PC-9 (cell line): ENCODE measurements around the gene PLOD3. TPM values are rescaled to one million over a fixed set of nuclear protein-coding genes. Genes with fewer than 3 reads are reported as not detected.

Experiments
- BruUV-seq: library from RNA; stranded (reverse); fragments of 400-500 nt; replicated peaks from 2 replicates; lab custom pipeline; 2021; lab: Mats Ljungman, UMichigan
- CTCF ChIA-PET: fragments of 300-600 bp; sonication (Branson Sonifier 250); formaldehyde crosslinking; loops from one replicate; lab custom pipeline; 2022; ENCODE audit warnings: antibody characterized with exemption; lab: Charles Lee
- POLR2A ChIA-PET: fragments of 300-600 bp; sonication (Branson Sonifier 250); formaldehyde crosslinking; loops from one replicate; lab custom pipeline; 2022; ENCODE audit warnings: antibody characterized with exemption; ENCODE audit not compliant: unreplicated experiment; lab: Charles Lee
- DNase-seq, 2 experiments: peaks; one replicate each; pipeline versions ENCODE4 v3.0.0 to v3.0.0-alpha.2; 2015 to 2022; ENCODE audit warnings: mixed read lengths in 1 of 2
- H2AFZ ChIP-seq: fragments of 200-600 bp; sonication (generic); 2 replicates; pipeline ENCODE4 v1.8.1; 2017; ENCODE audit warnings: antibody characterized with exemption
- H3F3A ChIP-seq: fragments of 200-600 bp; sonication (generic); 2 replicates; pipeline ENCODE4 v1.8.1; 2017; ENCODE audit warnings: antibody characterized with exemption, mild to moderate bottlenecking, low read depth; ENCODE audit not compliant: insufficient read depth
- H3K27ac ChIP-seq: fragments of 200-600 bp; sonication (generic); 2 replicates; pipeline ENCODE4 v1.6.1; 2016; ENCODE audit warnings: mixed run types
- H3K27me3 ChIP-seq: fragments of 200-600 bp; sonication (generic); 2 replicates; pipeline ENCODE4 v1.6.1; 2016; ENCODE audit warnings: low read depth, mixed run types; ENCODE audit not compliant: insufficient read depth
- H3K36me3 ChIP-seq: fragments of 200-600 bp; sonication (generic); 2 replicates; pipeline ENCODE4 v1.6.1; 2016; ENCODE audit warnings: low read depth, mixed run types
- H3K4me1 ChIP-seq: fragments of 200-600 bp; sonication (generic); replicated peaks from 2 replicates; pipeline ENCODE4 v1.6.1; 2016; ENCODE audit warnings: mixed run types; ENCODE audit not compliant: insufficient read depth
- H3K4me2 ChIP-seq: fragments of 200-600 bp; sonication (generic); 2 replicates; pipeline ENCODE4 v1.6.1; 2017; ENCODE audit warnings: mixed run types
- H3K4me3 ChIP-seq: fragments of 200-600 bp; sonication (generic); 2 replicates; pipeline ENCODE4 v1.6.1; 2016; ENCODE audit warnings: mixed run types
- H3K79me2 ChIP-seq: fragments of 200-600 bp; sonication (generic); 2 replicates; pipeline ENCODE4 v1.6.1; 2017; ENCODE audit warnings: low read depth, mixed run types
- H3K9me2 ChIP-seq: fragments of 200-600 bp; sonication (generic); 2 replicates; pipeline ENCODE4 v1.8.1; 2017; ENCODE audit warnings: mild to moderate bottlenecking; ENCODE audit not compliant: insufficient read depth
- H3K9me3 ChIP-seq: fragments of 200-600 bp; sonication (generic); 2 replicates; pipeline ENCODE4 v1.8.1; 2016; ENCODE audit warnings: low read depth; ENCODE audit not compliant: insufficient read depth
- H4K20me1 ChIP-seq: fragments of 200-600 bp; sonication (generic); 2 replicates; pipeline ENCODE4 v1.8.1; 2017; ENCODE audit not compliant: insufficient read depth
- CTCF ChIP-seq: fragments of 200-600 bp; sonication (generic); conservative IDR thresholded peaks from 2 replicates; pipeline ENCODE4 v1.6.1; 2017; ENCODE audit warnings: mixed run types, antibody characterized with exemption, mild to moderate bottlenecking, moderate library complexity
- EZH2 ChIP-seq: fragments of 200-600 bp; sonication (generic); IDR thresholded peaks from 2 replicates; pipeline ENCODE4 v1.8.0; 2017; ENCODE audit warnings: antibody characterized with exemption, low read depth
- intact Hi-C: fragments of 100-400 bp; cut with micrococcal nuclease; formaldehyde crosslinking; loops from one replicate; pipeline ENCODE4 v1.10.0; 2022; ENCODE audit not compliant: unreplicated experiment
- total RNA-seq: library from RNA; stranded (reverse); gene quantifications from 2 replicates; pipeline ENCODE4 v1.2.3, GENCODE V29; 2021

Gene PLOD3
- total RNA-seq, 1 experiment from 2014 or later: 93.2 TPM

GRCh38 chr7:101238226-101239182 lies 21.1 kb upstream of the PLOD3 start:
- no peaks in the 10 kb centered on the region for H3K27me3 ChIP-seq
- no peak overlapping the region for H3K4me3 ChIP-seq
- POLR2A ChIA-PET: no interaction called here
- H3K9me3 ChIP-seq: no peaks in the 10 kb centered on the region
- H3K9me2 ChIP-seq: no peaks in the 10 kb centered on the region
- H3F3A ChIP-seq: peaks cover 7% of the 10 kb centered on the region; the same call in 1 of the 2 replicates
- H3K27ac ChIP-seq: no peak overlapping the region
- H3K4me1 ChIP-seq: peaks cover 4% of the 10 kb centered on the region; the same call in 1 of the 2 replicates
- no peak for DNase-seq
- 0 out of 2 replicates have a peak, but pooled peaks cover 9% of the 10 kb centered on the region for H3K36me3 ChIP-seq
- TF ChIP-seq EZH2: no peak
- no peak for TF ChIP-seq CTCF
- BruUV-seq: no TSS peak
- no peak overlapping the region for H3K4me2 ChIP-seq
- intact Hi-C loops: no loop called here
- H3K79me2 ChIP-seq: peaks cover 16% of the 10 kb centered on the region
- peaks cover 12% of the 10 kb centered on the region; the same call in 1 of the 2 replicates for H4K20me1 ChIP-seq
- H2AFZ ChIP-seq: no peak overlapping the region
- CTCF ChIA-PET: interaction anchor here (0.5 kb wide), 1 partner anchor 10 kb away, joined by 3 read pairs; no protein-coding TSS in a partner anchor

GRCh38 chr7:101237206-101238067 lies 20.1 kb upstream of the PLOD3 start, which contains the start of gene CLDN15:
TSS of gene CLDN15 (minus strand) at chr7:101237802. CDS start at chr7:101237581, 221 bp downstream.
- no TSS peak for BruUV-seq
- DNase-seq: no peak
- H3K4me2 ChIP-seq: no peak within 1 kb of the TSS
- CTCF ChIA-PET: interaction anchor here (0.6 kb wide), 1 partner anchor 46 kb away, joined by 3 read pairs; no protein-coding TSS in a partner anchor
- peaks cover 10% of the 10 kb centered on the region; the same call in 1 of the 2 replicates for H4K20me1 ChIP-seq
- H3K9me3 ChIP-seq: no peaks in the 10 kb centered on the region
- peaks cover 15% of the 10 kb centered on the region; the same call in 1 of the 2 replicates for H3F3A ChIP-seq
- H3K36me3 ChIP-seq: no peaks in the 10 kb centered on the region
- H3K4me3 ChIP-seq: no peak within 1 kb of the TSS
- TF ChIP-seq EZH2 (no peak), CTCF (no peak)
- H3K4me1 ChIP-seq: no peaks in the 10 kb centered on the region
- POLR2A ChIA-PET: interaction anchor here (0.6 to 1.0 kb wide), 2 partner anchors 20 to 86 kb away, joined by 4 to 10 read pairs; partner anchors contain the start of gene PLOD3
- H3K27ac ChIP-seq: no peak within 1 kb of the TSS
- intact Hi-C loops: no loop called here
- H3K9me2 ChIP-seq: no peaks in the 10 kb centered on the region
- no peaks in the 10 kb centered on the region for H3K27me3 ChIP-seq
- H3K79me2 ChIP-seq: peaks cover 5% of the 10 kb centered on the region; the same call in 1 of the 2 replicates
- no peak within 1 kb of the TSS for H2AFZ ChIP-seq
